Activated T-cell treated with anti-CD3 and anti-CD28 coated beads, Interleukin-2, amount 50 U/mL, for 72 hours (primary cell): ENCODE data around the gene XCL1. TPM values are rescaled to one million over a fixed set of nuclear protein-coding genes. Genes with fewer than 3 reads are reported as not detected.

Experiments used
- ATAC-seq, 2 donors: fragments of 150-1000 bp; cut with Tn5 transposase; replicated peaks in 1 of 2; 2 replicates each; pipeline ENCODE4 v1.10.0; 2021; ENCODE audit warnings: moderate library complexity in 2 of 2, mild to moderate bottlenecking in 1 of 2
- DNase-seq, 2 donors: peaks; one replicate each; pipeline ENCODE4 v3.0.0; 2021 to 2022; ENCODE audit warnings: mixed read lengths in 1 of 2
- H3K27ac Mint-ChIP-seq: one replicate; pipeline ENCODE4 v1.8.0; 2022; ENCODE audit warnings: mild to moderate bottlenecking, moderate library complexity, mixed read lengths
- H3K27me3 Mint-ChIP-seq: one replicate; pipeline ENCODE4 v1.8.0; 2022; ENCODE audit warnings: low read depth, mixed read lengths
- H3K36me3 Mint-ChIP-seq, 2 donors: one replicate each; pipeline ENCODE4 v1.8.0; 2022; ENCODE audit warnings: mixed read lengths in 2 of 2, mild to moderate bottlenecking in 1 of 2; ENCODE audit not compliant: insufficient read depth in 2 of 2
- H3K4me1 Mint-ChIP-seq: one replicate; pipeline ENCODE4 v1.8.0; 2022; ENCODE audit warnings: low read depth, mixed read lengths
- H3K4me3 Mint-ChIP-seq, 2 donors: one replicate each; pipeline ENCODE4 v1.8.0; 2022; ENCODE audit warnings: mild to moderate bottlenecking in 2 of 2, mixed read lengths in 2 of 2, moderate library complexity in 2 of 2
- H3K9me3 Mint-ChIP-seq, 2 donors: one replicate each; pipeline ENCODE4 v1.8.0; 2022; ENCODE audit warnings: mixed read lengths in 2 of 2
- total RNA-seq, 2 donors: library from RNA; stranded (reverse); gene quantifications; one replicate each; pipeline ENCODE4 v1.2.3, GENCODE V29; 2022

XCL1 gene
- total RNA-seq, 2 donors from 2014 or later = 11.7 to 27.8 TPM

DNA sequence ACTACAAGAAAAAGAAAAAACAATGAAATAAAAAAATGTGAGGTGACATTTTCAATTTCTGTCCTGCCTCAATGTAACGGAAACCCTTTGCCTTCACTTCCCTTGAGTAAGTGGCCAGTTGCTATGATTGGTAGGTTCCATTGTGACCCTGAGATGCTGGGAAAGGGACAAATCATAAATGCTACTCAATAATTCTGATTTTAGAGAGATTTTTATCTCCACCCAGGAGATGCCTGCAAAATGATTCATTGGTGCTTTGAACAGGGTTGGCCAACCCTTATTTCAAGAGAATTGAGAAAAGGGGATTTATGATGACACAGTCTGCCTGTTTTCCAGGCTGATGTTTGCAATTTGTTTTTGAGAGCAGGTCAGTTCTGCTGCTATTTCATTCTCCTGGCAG lies 22.5 kb downstream of the XCL1 start:
- Mint-ChIP-seq H3K27me3 (no peaks in the 10 kb centered on the region), H3K9me3 (no peaks in the 10 kb centered on the region), H3K4me1 (peaks cover 14% of the 10 kb centered on the region), H3K4me3 (no peak overlapping the region), H3K36me3 (no peaks in the 10 kb centered on the region), H3K27ac (no peak overlapping the region)
- ATAC-seq = no peak
- DNase-seq = no peak

DNA sequence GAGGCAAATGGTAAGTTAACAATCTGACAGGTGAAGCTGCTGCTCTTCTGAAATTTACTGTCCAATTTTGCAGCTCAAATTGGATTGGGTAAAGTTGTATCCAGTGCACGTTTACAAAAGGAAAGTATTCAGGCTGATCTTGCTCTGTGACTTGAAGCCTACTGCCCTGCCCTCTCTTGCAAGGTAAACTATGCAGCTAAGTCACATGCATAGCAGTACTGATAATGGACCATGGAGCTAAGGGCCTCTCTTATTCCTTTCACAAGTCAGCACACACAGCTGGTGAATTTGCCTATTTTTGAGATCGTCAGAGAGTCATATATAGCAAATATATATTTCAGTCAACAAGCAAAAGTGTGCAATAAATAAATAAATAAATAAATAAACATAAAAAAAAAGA lies 23.2 kb downstream of the XCL1 start:
- Mint-ChIP-seq H3K27me3 (no peaks in the 10 kb centered on the region), H3K4me1 (peaks cover 14% of the 10 kb centered on the region), H3K9me3 (no peaks in the 10 kb centered on the region), H3K36me3 (no peaks in the 10 kb centered on the region), H3K4me3 (no peak overlapping the region), H3K27ac (no peak overlapping the region)
- DNase-seq = no peak
- no peak for ATAC-seq

GRCh38 chr1:168601051-168601450 lies 24.6 kb downstream of the XCL1 start:
- Mint-ChIP-seq H3K36me3 (no peaks in the 10 kb centered on the region), H3K9me3 (no peaks in the 10 kb centered on the region), H3K27me3 (no peaks in the 10 kb centered on the region), H3K27ac (no peak overlapping the region), H3K4me3 (no peak overlapping the region), H3K4me1 (peaks cover 14% of the 10 kb centered on the region)
- ATAC-seq = no peak
- no peak for DNase-seq

DNA sequence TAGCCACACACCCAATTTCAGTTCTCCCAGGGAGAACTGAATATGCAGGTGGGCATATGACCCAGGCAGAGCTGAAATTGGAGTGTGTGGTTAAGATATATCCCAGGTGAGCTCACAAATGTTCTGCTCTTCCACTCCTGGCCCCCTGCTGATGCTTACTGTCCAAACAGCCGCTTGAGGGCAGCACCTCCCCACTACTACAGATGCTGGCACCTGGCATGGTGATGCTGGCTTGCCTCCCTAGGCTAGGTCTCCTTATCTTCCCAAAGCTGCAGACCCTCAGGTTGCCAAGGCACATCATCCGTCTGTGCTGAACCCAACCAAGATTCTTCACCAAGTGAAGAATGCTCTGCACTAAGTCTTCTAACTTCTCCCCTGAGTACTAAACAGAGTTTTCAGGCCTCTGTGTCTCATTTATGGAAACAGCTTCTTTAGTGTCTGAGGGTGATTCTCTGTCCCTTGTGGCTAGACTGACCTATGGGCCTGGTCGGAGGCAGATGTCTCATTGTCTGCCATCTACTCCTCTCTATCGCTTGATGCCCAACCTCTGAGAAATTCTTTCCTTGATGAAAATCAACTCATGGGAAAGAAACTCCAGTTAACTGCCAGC lies 27.2 kb downstream of the XCL1 start:
- Mint-ChIP-seq H3K4me1 (peaks cover 1% of the 10 kb centered on the region), H3K27me3 (peaks cover 2% of the 10 kb centered on the region), H3K4me3 (no peak overlapping the region), H3K27ac (no peak overlapping the region), H3K36me3 (no peaks in the 10 kb centered on the region), H3K9me3 (no peaks in the 10 kb centered on the region)
- DNase-seq (peak; percentile 72 to 73), ATAC-seq (peak; percentile 84 to 90)

- no peaks in the 10 kb centered on the region for H3K4me1 Mint-ChIP-seq
These were observed 29.0 kb downstream of the XCL1 start for GRCh38 chr1:168605443-168605842.

DNA sequence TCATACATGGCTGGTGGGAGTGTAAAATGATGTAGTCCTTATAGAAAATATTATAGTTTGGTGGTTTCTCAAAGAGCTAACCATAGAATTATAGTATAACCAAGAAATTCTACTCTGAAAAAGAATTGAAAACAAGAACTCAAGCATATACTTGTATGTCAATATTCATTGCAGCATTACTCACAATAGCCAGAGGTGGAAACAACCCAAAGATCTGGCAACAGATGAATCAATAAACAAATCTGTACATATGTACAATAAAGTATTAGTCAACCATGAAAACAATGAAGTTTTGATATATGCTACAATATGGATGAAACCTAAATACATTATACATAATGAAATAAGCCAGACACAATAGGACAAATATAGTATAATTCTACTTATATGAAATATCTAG lies 29.7 kb downstream of the XCL1 start:
- ATAC-seq (no peak), DNase-seq (no peak)
- H3K4me1 Mint-ChIP-seq = no peaks in the 10 kb centered on the region
- H3K9me3 Mint-ChIP-seq = peaks cover 0 to 1% of the 10 kb centered on the region in 2 donors
- H3K27me3 Mint-ChIP-seq = peaks cover 10% of the 10 kb centered on the region
- H3K36me3 Mint-ChIP-seq = no peaks in the 10 kb centered on the region
- no peak overlapping the region for H3K27ac Mint-ChIP-seq
- no peak overlapping the region for H3K4me3 Mint-ChIP-seq

More at GRCh38 chr1:168605443-168605842, 29.0 kb downstream of the XCL1 start:
- ATAC-seq (no peak), DNase-seq (no peak)
- H3K9me3 Mint-ChIP-seq = peaks cover 0 to 1% of the 10 kb centered on the region in 2 donors
- no peak overlapping the region for H3K4me3 Mint-ChIP-seq
- H3K27me3 Mint-ChIP-seq = peaks cover 10% of the 10 kb centered on the region
- H3K27ac Mint-ChIP-seq = no peak overlapping the region
- H3K36me3 Mint-ChIP-seq = no peaks in the 10 kb centered on the region

GRCh38 chr1:168607872-168608428 lies 31.5 kb downstream of the XCL1 start:
- DNase-seq = no peak
- H3K27ac Mint-ChIP-seq = no peak overlapping the region
- H3K4me1 Mint-ChIP-seq = no peaks in the 10 kb centered on the region
- H3K36me3 Mint-ChIP-seq = no peaks in the 10 kb centered on the region
- H3K4me3 Mint-ChIP-seq = no peak overlapping the region
- peaks cover 0 to 1% of the 10 kb centered on the region in 2 donors for H3K9me3 Mint-ChIP-seq
- no peak for ATAC-seq
- peaks cover 11% of the 10 kb centered on the region for H3K27me3 Mint-ChIP-seq

DNA sequence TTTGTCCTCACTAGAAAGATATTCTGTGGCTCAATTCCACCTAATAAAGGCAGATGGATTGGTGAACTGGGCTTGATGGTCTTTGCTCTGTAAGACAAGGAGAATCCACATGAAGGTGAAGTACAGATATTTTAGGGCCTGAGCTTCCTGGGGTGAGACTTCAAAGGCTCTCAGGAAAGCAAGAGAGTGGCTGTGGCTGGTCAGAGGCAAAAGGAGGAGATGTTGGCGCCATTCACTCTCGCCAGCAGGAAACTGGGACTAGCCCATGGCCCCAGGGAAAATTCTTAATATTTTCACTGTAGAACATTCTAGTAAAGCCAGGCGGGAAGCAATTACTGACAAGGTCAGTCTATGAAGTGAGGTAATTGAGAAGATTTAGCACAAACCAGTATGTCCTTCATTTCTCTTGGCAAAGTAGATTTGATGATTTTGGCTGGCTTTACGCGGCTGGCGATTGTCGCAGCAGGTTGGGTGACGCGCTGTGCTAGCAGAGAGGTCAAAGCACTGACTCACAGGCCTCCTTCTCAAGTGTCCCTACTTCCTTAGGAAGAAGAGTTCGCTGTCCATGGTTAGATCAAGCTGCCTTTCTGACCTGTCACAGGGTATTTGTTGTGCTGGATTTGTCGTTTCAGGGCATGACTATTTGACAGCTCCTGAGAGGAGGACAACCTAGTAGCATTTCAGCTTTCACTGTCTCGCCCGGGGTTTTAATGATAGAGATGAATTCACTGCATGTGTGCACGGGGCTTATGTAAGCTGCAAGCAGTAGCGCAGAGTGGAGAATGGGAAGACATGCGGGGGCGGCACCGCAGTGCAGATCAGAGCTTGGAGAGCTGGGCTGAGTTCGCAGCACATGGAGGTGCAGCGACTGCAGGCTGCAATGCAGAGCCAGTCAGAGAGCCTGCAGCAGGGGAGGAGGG lies 32.7 kb downstream of the XCL1 start:
- H3K27ac Mint-ChIP-seq = no peak overlapping the region
- H3K27me3 Mint-ChIP-seq = peaks cover 20% of the 10 kb centered on the region
- ATAC-seq (no peak), DNase-seq (no peak)
- peaks cover 0 to 1% of the 10 kb centered on the region in 2 donors for H3K9me3 Mint-ChIP-seq
- H3K4me1 Mint-ChIP-seq = no peaks in the 10 kb centered on the region
- H3K4me3 Mint-ChIP-seq = no peak overlapping the region
- H3K36me3 Mint-ChIP-seq = no peaks in the 10 kb centered on the region

DNA sequence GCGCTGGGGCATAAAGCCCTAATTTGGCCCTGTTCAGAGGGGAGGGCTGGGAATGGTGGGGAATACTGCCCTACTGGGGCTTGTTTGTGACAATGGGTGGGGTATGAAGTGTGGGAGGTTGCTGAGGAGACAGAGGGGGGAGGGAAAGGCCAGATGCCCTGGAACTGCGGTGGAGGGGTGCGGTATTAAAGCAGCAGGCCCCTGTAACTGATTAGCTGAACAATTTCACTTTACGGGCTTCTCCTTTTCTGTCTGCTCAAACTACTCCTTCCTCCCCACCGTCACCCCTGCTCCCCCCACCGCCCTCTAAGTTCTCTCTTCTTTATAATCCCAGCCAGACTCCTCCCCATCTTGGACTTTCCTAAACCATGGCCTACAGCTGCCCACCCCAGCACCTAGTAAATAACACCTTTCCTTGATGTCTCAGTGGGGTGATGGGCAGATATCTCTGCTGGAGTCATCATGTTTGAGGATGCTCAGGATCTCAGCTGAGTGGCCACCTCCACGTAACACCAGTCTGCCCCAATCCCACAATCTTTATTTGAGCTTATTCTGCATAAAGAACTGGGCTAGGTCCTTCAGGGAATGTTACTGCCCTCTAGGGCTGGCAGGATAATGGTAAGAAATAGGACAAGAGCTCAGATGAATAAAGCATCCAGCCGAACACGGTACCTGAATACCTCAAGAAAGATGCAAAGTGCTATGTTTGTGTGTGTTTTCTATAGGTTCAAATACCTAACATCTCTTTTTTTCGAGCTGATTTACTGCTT lies 33.5 kb downstream of the XCL1 start:
- H3K36me3 Mint-ChIP-seq = no peaks in the 10 kb centered on the region
- H3K9me3 Mint-ChIP-seq = peaks cover 0 to 1% of the 10 kb centered on the region in 2 donors
- peaks cover 20% of the 10 kb centered on the region for H3K27me3 Mint-ChIP-seq
- DNase-seq = no peak
- ATAC-seq = no peak
- no peak overlapping the region for H3K4me3 Mint-ChIP-seq
- no peak overlapping the region for H3K27ac Mint-ChIP-seq
- no peaks in the 10 kb centered on the region for H3K4me1 Mint-ChIP-seq

- no peak overlapping the region for H3K4me3 Mint-ChIP-seq
- ATAC-seq = no peak
These were observed 36.6 kb downstream of the XCL1 start for GRCh38 chr1:168613038-168613451.

DNA sequence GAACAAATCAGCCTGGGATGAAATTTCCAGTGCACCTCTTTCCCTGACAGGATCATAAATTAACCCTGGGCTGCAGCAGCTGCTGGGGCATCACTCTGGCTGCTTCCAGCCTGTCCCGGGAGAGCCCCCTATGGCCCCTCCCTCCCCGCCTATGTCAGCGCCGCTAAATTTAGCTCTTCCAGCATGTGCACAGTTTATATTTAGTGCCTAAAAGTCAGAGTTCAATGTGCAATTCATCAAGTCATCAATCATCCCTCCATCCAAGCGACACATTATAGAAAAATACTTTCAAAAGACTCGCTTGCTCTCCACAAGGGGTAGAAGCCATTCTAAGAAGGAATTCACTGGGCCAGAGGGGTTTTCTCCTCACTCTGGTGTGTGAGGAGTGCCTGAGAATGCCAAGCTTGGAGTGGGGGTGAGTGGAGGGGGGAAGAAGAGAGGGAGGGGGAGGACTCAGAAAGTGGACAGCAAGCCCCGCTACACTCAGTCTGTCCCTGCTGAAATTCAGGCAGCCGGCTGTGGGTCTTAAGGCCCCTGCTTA lies 37.4 kb downstream of the XCL1 start:
- peaks cover 0 to under 1% of the 10 kb centered on the region in 2 donors for H3K9me3 Mint-ChIP-seq
- H3K4me1 Mint-ChIP-seq = no peaks in the 10 kb centered on the region
- DNase-seq = no peak
- ATAC-seq = no peak
- H3K36me3 Mint-ChIP-seq = no peaks in the 10 kb centered on the region
- H3K27me3 Mint-ChIP-seq = peaks cover 22% of the 10 kb centered on the region
- no peak overlapping the region for H3K27ac Mint-ChIP-seq
- no peak overlapping the region for H3K4me3 Mint-ChIP-seq

More at GRCh38 chr1:168613038-168613451, 36.6 kb downstream of the XCL1 start:
- H3K4me1 Mint-ChIP-seq = no peaks in the 10 kb centered on the region
- H3K9me3 Mint-ChIP-seq = peaks cover 0 to 1% of the 10 kb centered on the region in 2 donors
- H3K36me3 Mint-ChIP-seq = no peaks in the 10 kb centered on the region
- H3K27me3 Mint-ChIP-seq = peaks cover 24% of the 10 kb centered on the region
- H3K27ac Mint-ChIP-seq = no peak overlapping the region
- DNase-seq = no peak

- Mint-ChIP-seq H3K36me3 (no peaks in the 10 kb centered on the region), H3K4me1 (no peaks in the 10 kb centered on the region), H3K27ac (no peak overlapping the region), H3K9me3 (no peaks in the 10 kb centered on the region), H3K4me3 (no peak overlapping the region), H3K27me3 (peaks cover 17% of the 10 kb centered on the region)
- DNase-seq = no peak
- no peak for ATAC-seq
These were observed 37.8 kb downstream of the XCL1 start for GRCh38 chr1:168614235-168614634.
